ENCODE measurements around the gene CAPN1.

The CAPN1 gene

GRCh38 chr11:65187971-65188461 lies 6.3 kb downstream of the CAPN1 start:
- TF ChIP-seq CTCF (IDR thresholded peaks at IDR 0.05; ENCODE audit: low read depth, low read length) (no peak), MAX (IDR thresholded peaks at IDR 0.05; ENCODE audit: low read depth, low read length) (no peak), POLR2A (IDR thresholded peaks at IDR 0.05; ENCODE audit: extremely low read depth, insufficient read length) (no peak), MYC (IDR thresholded peaks at IDR 0.05; ENCODE audit: low read depth, low read length) (no peak)
- DNase-seq (ENCODE audit: low read depth) = no peak
- H3K4me3 ChIP-seq (ENCODE audit: low read depth, low read length) = no peak overlapping the region

GRCh38 chr11:65188486-65188885 lies 6.8 kb downstream of the CAPN1 start:
- no peak for TF ChIP-seq CTCF (IDR thresholded peaks at IDR 0.05; ENCODE audit: low read depth, low read length)
- TF ChIP-seq POLR2A (IDR thresholded peaks at IDR 0.05; ENCODE audit: extremely low read depth, insufficient read length) = no peak
- TF ChIP-seq MYC (IDR thresholded peaks at IDR 0.05; ENCODE audit: low read depth, low read length) = no peak
- no peak for TF ChIP-seq MAX (IDR thresholded peaks at IDR 0.05; ENCODE audit: low read depth, low read length)
- H3K4me3 ChIP-seq (ENCODE audit: low read depth, low read length) = no peak overlapping the region
- DNase-seq (ENCODE audit: low read depth) = no peak

GRCh38 chr11:65189191-65189590 lies 7.5 kb downstream of the CAPN1 start:
- no peak overlapping the region for H3K4me3 ChIP-seq (ENCODE audit: low read depth, low read length)
- no peak for DNase-seq (ENCODE audit: low read depth)
- TF ChIP-seq MAX (IDR thresholded peaks at IDR 0.05; ENCODE audit: low read depth, low read length) = no peak
- no peak for TF ChIP-seq MYC (IDR thresholded peaks at IDR 0.05; ENCODE audit: low read depth, low read length)
- no peak for TF ChIP-seq POLR2A (IDR thresholded peaks at IDR 0.05; ENCODE audit: extremely low read depth, insufficient read length)
- TF ChIP-seq CTCF (IDR thresholded peaks at IDR 0.05; ENCODE audit: low read depth, low read length) = no peak

DNA sequence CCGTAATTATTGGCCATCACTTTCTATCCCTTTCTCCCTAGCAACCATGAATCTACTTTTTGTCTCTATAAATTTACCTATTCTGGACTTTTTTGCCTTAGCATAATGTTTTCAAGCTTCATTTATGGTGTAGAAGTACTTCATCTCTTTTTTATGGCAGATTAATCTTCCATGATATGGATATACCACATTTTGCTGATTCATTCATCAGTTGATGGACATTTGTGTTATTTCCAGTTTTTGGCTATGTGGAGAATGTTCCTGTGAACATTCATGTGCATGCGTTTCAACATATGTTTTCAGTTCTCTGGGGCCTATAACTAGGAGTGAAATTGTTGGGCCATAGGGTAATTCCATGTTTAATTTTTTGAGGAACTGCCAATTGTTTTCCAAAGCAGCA lies 12.8 kb downstream of the CAPN1 start:
- no peak for DNase-seq (ENCODE audit: low read depth)
- H3K4me3 ChIP-seq (ENCODE audit: low read depth, low read length) = no peak overlapping the region
- TF ChIP-seq MAX (IDR thresholded peaks at IDR 0.05; ENCODE audit: low read depth, low read length) = no peak
- no peak for TF ChIP-seq POLR2A (IDR thresholded peaks at IDR 0.05; ENCODE audit: extremely low read depth, insufficient read length)
- TF ChIP-seq CTCF (IDR thresholded peaks at IDR 0.05; ENCODE audit: low read depth, low read length) = no peak
- TF ChIP-seq MYC (IDR thresholded peaks at IDR 0.05; ENCODE audit: low read depth, low read length) = no peak

GRCh38 chr11:65204143-65204542 lies 22.4 kb downstream of the CAPN1 start:
- no peak for DNase-seq (ENCODE audit: low read depth)
- TF ChIP-seq CTCF (IDR thresholded peaks at IDR 0.05; ENCODE audit: low read depth, low read length) (no peak), MYC (IDR thresholded peaks at IDR 0.05; ENCODE audit: low read depth, low read length) (no peak), MAX (IDR thresholded peaks at IDR 0.05; ENCODE audit: low read depth, low read length) (no peak), POLR2A (IDR thresholded peaks at IDR 0.05; ENCODE audit: extremely low read depth, insufficient read length) (no peak)
- H3K4me3 ChIP-seq (ENCODE audit: low read depth, low read length) = no peak overlapping the region
